ENCODE data around the gene IL17A. TPM values are rescaled to one million over a fixed set of nuclear protein-coding genes. Genes with fewer than 3 reads are reported as not detected.

The IL17A gene
- total RNA-seq, 1 experiment from 2014 or later: not detected

- CTCF ChIA-PET: no interaction called here
- no peak for ATAC-seq
- POLR2A ChIA-PET: no interaction called here
- no peak for TF ChIP-seq FOXP4 (CRISPR knock-in tag; IDR thresholded peaks at IDR 0.05)
- no peak for TF ChIP-seq JAZF1 (CRISPR knock-in tag; IDR thresholded peaks at IDR 0.05)
- no peak for TF ChIP-seq NR3C1 (CRISPR knock-in tag; conservative IDR thresholded peaks at IDR 0.05; ENCODE audit: low read depth)
- no peak for TF ChIP-seq TCF7 (CRISPR knock-in tag; IDR thresholded peaks at IDR 0.05; ENCODE audit: low read depth)
- TF ChIP-seq E2F1 (CRISPR knock-in tag; IDR thresholded peaks at IDR 0.05): no peak
- TF ChIP-seq CTCF (IDR thresholded peaks at IDR 0.05): no peak
- TF ChIP-seq MLX (CRISPR knock-in tag; IDR thresholded peaks at IDR 0.05): no peak
- TF ChIP-seq TEAD4 (CRISPR knock-in tag; IDR thresholded peaks at IDR 0.05): no peak
- no peak for TF ChIP-seq MXD4 (CRISPR knock-in tag; IDR thresholded peaks at IDR 0.05; ENCODE audit: borderline replicate concordance)
- TF ChIP-seq IRF1 (CRISPR knock-in tag; IDR thresholded peaks at IDR 0.05): no peak
- TF ChIP-seq PREB (CRISPR knock-in tag; IDR thresholded peaks at IDR 0.05; ENCODE audit: borderline replicate concordance): no peak
- no peak for TF ChIP-seq FOXK1 (CRISPR knock-in tag; IDR thresholded peaks at IDR 0.05)
- TF ChIP-seq ZNF532 (CRISPR knock-in tag; IDR thresholded peaks at IDR 0.05; ENCODE audit: borderline replicate concordance): no peak
- TF ChIP-seq USF2 (CRISPR knock-in tag; IDR thresholded peaks at IDR 0.05): no peak
- TF ChIP-seq ARID4B (CRISPR knock-in tag; IDR thresholded peaks at IDR 0.05; ENCODE audit: borderline replicate concordance): no peak
- TF ChIP-seq CREM (CRISPR knock-in tag; IDR thresholded peaks at IDR 0.05): no peak
- TF ChIP-seq IRF2 (CRISPR knock-in tag; IDR thresholded peaks at IDR 0.05; ENCODE audit: borderline replicate concordance, low read depth): no peak
- no peak for TF ChIP-seq SOX15 (CRISPR knock-in tag; IDR thresholded peaks at IDR 0.05)
Observed at GRCh38 chr6:52209770-52210169, 23.6 kb downstream of the IL17A start.

More at GRCh38 chr6:52209770-52210169, 23.6 kb downstream of the IL17A start:
- Mint-ChIP-seq H3K9me3 (peaks cover 6% of the 10 kb centered on the region), H3K27ac (no peak overlapping the region), H3K4me3 (no peak overlapping the region), H3K36me3 (no peaks in the 10 kb centered on the region), H3K27me3 (ENCODE audit: low read depth) (no peaks in the 10 kb centered on the region), H3K4me1 (peaks cover 14% of the 10 kb centered on the region)
- no peak for DNase-seq (ENCODE audit: low spot score)
